ENCODE measurements around the gene KRTAP10-9.
"Not testable (repeated sequence)": the region's sequence is repeated elsewhere in the genome, so short reads cannot be mapped to it uniquely, and the experiment has no call there.

KRTAP10-9 gene

GRCh38 chr21:44626673-44627143, at the start of gene KRTAP10-9:
TSS of gene KRTAP10-9 (plus strand) at chr21:44627093. CDS start at chr21:44627172, 79 bp downstream.
- DNase-seq, result no peak

- DNase-seq, result no peak
Measured at GRCh38 chr21:44578371-44579055, 48.4 kb upstream of the KRTAP10-9 start.

GRCh38 chr21:44579056-44579832, 47.6 kb upstream of the KRTAP10-9 start:
- DNase-seq, result no peak

GRCh38 chr21:44579833-44580144, 47.1 kb upstream of the KRTAP10-9 start:
- DNase-seq, result no peak

- not testable (repeated sequence) for DNase-seq
Measured at GRCh38 chr21:44580231-44580821, 46.6 kb upstream of the KRTAP10-9 start, which contains the start of gene KRTAP10-5. TSS of gene KRTAP10-5 (minus strand) at chr21:44580604. CDS start at chr21:44580578, 26 bp downstream.

GRCh38 chr21:44581158-44581557, 45.7 kb upstream of the KRTAP10-9 start:
- no peak for DNase-seq

- DNase-seq, result no peak
Measured at GRCh38 chr21:44582055-44582454, 44.8 kb upstream of the KRTAP10-9 start.

- DNase-seq, result no peak
Measured at GRCh38 chr21:44583089-44583799, 43.6 kb upstream of the KRTAP10-9 start.

GRCh38 chr21:44583800-44584147, 43.1 kb upstream of the KRTAP10-9 start:
- DNase-seq, result no peak

GRCh38 chr21:44585892-44586291, 41.0 kb upstream of the KRTAP10-9 start:
- DNase-seq, result no peak

- no peak for DNase-seq
Measured at GRCh38 chr21:44589094-44589493, 37.8 kb upstream of the KRTAP10-9 start.

- DNase-seq, result no peak
Measured at GRCh38 chr21:44589586-44590305, 37.1 kb upstream of the KRTAP10-9 start.

GRCh38 chr21:44590311-44590721, 36.6 kb upstream of the KRTAP10-9 start:
- no peak for DNase-seq

GRCh38 chr21:44590897-44591800, 35.7 kb upstream of the KRTAP10-9 start:
- DNase-seq, result not testable (repeated sequence)

GRCh38 chr21:44591801-44592130, 35.1 kb upstream of the KRTAP10-9 start:
- not testable (repeated sequence) for DNase-seq

GRCh38 chr21:44592446-44593311, 34.2 kb upstream of the KRTAP10-9 start, which contains the start of gene KRTAP10-6:
TSS of gene KRTAP10-6 (minus strand) at chr21:44592505. CDS start at chr21:44592484, 21 bp downstream.
- no peak for DNase-seq

- no peak for DNase-seq
Measured at GRCh38 chr21:44593598-44594405, 33.1 kb upstream of the KRTAP10-9 start.

- DNase-seq, result no peak
Measured at GRCh38 chr21:44594406-44594916, 32.4 kb upstream of the KRTAP10-9 start.

GRCh38 chr21:44595524-44595923, 31.4 kb upstream of the KRTAP10-9 start:
- no peak for DNase-seq

All from NCI-H1436 (cell line).